NCI-H1694 treated with DMSO at 0.1 percent for 48 hours (cell line): ENCODE data around the gene PRXL2B.
"Not testable (repeated sequence)": the region's sequence is repeated elsewhere in the genome, so short reads cannot be mapped to it uniquely, and the experiment has no call there.

Experiments
- DNase-seq: peaks from one replicate; lab custom pipeline; 2025; lab: John Stamatoyannopoulos, UW

The PRXL2B gene

DNA sequence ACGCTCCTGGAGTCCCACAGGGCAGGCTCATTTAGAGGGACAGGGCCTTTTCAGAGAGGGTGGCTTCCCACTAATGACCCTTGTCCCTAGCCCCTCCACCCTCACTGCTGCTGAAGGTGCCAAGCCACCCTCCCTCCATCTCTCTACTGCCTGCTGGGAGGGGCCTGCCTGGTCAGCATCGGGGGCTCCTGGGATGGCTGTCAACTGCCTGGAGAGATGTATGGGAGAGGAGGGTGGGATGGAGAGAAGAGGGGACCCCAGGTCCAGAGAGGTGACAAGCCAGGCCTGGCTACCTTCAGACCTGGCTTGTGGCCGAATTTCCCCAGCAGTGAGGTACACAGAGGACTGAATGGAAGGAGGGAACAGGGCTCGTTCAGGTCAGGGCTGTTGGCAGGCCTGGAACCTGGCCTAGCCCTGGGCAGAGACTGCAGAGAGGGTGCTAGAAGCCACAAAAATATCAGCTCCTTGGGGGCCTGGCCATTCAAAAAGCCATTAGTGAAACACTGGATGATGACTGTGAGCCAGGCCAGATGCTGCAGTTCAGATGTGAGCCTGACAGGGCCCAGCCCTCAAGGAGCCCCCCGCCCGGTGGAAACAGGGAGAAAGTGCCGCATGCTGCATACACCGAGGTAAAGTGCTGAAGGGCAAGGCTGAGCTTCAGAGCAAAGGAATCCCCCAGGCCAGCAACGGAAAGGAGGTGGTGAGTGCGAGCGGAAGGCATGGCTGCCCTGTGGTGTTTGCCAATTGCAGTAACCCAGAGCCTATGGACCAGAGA is 26.2 kb downstream of the PRXL2B start:
- DNase-seq, result no peak

DNA sequence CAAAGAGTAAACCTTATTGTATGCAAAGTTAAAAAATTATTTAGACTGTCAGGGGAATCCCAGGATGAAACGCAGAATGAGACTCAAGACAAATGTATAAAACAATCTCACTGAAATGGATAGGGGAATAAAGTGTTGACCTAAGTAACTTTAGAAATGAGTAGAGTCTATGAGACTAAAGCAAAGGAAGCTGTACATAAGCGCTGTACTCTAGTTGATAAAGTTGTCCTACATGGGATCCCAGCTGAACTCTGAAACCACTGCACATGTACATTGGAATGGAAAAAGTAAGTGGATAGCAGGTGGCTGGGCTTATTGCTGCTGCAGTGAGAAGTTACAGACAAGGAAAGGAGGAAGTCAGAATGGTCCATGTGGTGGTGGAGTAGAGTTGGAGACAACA is 27.6 kb downstream of the PRXL2B start:
- DNase-seq, result no peak

- DNase-seq, result no peak
These were observed 31.4 kb downstream of the PRXL2B start for GRCh38 chr1:2617971-2618470.

DNA sequence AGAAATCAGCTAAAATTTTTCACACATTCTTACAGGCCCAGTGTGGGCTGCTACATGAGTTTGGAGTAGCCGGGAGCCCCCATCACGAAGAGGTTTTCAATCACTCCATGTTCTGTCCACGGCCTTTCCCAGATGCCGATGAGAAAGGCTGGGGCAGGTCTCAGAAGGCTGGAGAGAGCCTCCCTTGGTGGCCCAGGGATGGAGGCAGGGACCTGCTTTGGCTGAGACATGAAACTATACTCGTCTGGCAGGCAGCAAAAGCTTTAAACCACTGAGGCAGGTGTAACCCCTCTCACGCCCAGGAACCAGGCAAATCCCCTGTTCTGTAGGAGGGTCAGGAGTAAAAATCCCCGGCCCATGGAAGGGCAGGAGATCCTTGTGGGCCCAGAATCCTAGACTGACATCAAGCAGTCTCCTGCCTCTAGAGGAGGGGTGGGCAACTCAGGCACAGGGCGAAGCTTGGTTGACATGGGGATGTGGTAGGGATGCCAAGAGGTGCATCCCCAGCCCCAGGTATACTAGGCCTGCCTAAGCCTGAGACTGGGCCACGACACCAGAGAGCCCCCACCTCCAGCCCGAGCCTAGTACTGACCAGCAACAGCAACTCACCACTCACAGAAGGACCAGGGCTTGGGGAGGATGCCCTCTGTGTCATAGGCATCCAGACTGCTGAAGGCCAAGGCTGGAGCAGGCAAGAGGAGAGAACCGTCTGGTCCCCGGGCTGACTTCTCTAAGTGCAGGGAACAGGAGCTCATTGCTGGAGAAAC is 37.2 kb downstream of the PRXL2B start:
- DNase-seq, result no peak

DNA sequence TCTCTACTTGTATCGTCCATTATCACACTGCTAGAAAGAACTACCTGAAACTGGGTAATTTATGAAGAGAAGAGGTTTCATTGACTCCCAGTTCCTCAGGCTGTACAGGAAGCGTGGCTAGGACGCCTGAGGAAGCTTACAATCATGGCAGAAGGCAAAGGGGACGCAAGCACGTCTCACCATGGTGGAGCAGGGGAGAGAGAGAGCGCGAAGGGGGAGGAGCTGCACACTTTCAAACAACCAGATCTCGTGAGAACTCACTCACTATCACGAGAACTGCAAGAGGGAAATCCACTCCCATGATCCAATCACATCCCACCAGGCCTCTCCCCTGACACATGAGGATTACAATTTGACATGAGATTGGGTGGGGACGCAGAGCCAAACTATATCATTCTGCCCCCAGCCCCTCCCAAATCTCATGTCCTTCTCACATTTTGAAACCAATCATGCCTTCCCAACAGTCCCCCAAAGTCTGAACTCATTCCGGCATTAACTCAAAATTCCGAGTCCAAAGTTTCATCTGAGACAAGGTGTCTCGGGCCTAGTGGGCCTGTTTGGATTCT is 38.2 kb downstream of the PRXL2B start:
- no peak for DNase-seq

DNA sequence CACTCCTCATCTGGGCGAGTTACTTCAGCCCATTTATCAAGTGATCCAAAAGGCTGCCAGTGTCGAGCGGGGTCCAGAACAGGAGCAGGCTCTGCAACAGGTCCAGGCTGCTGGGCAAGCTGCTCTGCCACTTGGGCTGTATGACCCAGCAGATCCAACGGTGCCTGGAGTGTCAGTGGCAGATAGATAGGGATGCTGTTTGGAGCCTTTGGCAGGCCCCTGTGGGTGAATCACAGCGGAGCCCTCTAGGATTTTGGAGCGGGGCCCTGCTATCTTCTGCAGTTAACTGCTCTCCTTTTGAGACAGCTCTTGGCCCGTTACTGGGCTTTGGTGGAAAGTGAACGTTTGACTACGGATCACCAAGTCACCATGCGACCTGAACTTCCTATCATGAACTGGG is 38.7 kb downstream of the PRXL2B start:
- DNase-seq, result no peak

- not testable (repeated sequence) for DNase-seq
These were observed 39.2 kb downstream of the PRXL2B start for GRCh38 chr1:2625748-2626147.

DNA sequence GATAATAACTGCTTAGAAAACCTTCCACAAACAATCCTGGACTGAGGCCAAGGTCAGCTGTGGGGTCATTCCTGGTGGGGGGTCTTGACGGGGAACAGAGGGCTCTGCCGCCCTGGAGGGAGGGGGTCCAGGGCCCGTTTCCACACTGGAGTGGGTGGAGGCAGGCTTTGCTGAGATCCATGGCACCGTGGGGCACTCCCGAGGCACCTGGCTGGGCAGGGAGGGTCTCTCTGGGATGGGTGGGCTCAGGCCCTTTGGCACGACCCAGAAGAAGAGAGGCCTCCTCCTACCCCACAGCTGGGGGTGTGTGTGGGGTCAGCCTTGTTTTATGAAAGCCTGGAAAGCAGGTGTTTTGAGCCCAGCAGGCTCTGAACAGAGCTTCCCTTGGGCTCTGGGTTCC is 41.2 kb downstream of the PRXL2B start:
- no peak for DNase-seq

- DNase-seq, result no peak
These were observed 41.8 kb downstream of the PRXL2B start for GRCh38 chr1:2628191-2628932.

DNA sequence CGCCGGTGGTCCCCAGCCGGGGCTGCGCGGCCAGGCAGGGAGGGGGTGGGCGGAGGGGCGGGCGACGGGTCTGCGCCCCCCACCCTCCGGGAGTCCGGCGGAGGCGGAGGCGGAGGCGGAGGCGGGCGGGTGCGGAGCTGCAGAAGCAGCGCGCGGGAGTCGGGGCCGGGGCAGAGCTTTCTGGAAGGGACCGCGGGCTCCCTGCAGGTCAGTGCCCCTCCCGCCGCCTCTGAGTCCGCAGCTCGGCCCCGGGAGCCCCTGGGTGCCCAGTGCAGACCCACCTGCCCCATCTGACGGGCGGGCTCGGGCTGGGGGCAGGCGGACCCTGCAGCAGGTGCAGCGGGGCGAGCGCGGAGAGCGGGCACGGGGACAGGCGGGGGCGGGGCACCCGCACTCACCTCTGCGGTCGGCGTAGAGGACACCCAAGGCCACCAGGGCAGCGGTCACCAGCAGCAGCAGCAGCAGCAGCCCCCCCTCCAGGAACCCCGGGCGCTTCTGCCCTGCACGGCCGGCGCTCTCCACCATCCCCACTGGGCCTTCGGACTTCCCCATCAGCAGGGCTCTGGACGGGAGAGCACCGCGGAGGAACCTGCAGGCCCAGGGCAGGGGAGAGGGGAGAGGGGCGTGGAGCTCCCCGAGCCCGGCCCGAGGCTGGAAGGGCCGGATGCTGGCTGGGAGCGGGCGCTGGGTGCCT is 42.5 kb downstream of the PRXL2B start:
- DNase-seq, result no peak

DNA sequence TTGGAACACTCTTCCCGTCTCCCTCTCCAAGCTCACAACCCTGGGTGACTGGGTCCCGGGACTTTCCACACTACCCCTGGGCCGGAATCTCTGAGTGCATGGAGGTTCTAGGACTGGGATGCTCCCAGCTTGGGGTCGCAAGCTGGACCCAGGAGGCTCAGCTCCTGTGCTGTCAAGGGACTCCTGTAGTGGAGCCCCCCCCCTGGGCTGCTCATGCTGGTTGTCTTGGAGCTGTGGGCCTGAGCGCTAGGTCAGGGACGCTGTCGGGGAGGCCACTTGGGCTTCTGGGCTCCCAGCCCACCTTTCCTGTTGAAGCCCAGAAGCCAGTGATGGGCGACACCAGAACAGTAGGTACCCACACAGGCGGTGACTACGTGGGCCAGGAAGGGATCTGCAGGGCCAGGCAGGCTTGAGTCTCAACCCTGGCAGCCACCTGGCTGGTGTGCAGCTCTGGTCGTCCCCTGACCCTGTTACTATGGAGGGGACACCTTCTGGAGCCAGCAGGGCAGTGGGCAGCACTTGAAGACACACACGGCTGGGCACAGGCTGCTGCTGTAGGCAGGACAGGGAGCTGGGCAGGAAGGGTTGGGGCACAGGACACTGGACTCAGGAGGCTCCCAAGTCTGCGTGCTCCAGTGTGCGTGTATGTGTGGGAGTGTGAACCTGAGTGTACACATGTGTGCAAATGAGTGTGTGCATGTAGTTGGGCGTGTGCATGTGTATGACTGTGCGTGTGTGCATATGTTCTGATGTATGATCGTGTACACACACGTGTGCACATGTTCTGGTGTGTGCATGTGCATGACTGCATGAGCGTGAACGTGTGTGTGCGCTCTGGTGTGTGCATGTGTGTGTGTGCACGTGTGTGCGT is 43.3 kb downstream of the PRXL2B start:
- DNase-seq, result no peak

DNA sequence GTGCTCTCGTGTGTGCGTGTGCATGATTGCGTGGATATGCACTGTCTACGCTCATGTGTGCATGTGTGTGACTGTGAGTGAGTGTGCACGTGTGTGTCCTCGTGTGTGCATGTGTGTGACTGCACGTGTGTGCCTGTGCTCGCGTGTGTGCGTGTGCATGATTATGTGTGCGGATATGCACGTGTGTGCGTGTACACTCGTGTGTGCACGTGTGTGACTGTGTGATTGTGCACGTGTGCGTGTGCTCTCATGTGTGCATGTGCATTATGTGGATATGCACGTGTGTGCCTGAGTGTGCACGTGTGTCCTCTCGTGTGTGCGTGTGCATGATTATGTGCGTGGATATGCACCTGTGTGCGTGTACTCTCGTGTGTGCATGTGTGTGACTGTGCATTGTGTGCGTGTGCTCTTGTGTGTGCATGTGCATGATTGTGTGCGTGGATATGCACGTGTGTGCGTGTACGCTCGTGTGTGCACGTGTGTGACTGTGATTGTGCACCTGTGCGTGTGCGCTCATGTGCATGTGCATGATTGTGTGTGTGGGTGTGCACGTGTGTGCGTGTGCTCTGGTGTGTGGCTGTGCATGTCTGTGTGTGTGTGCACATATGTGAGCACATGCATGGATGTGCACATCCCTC is 44.0 kb downstream of the PRXL2B start:
- no peak for DNase-seq

DNA sequence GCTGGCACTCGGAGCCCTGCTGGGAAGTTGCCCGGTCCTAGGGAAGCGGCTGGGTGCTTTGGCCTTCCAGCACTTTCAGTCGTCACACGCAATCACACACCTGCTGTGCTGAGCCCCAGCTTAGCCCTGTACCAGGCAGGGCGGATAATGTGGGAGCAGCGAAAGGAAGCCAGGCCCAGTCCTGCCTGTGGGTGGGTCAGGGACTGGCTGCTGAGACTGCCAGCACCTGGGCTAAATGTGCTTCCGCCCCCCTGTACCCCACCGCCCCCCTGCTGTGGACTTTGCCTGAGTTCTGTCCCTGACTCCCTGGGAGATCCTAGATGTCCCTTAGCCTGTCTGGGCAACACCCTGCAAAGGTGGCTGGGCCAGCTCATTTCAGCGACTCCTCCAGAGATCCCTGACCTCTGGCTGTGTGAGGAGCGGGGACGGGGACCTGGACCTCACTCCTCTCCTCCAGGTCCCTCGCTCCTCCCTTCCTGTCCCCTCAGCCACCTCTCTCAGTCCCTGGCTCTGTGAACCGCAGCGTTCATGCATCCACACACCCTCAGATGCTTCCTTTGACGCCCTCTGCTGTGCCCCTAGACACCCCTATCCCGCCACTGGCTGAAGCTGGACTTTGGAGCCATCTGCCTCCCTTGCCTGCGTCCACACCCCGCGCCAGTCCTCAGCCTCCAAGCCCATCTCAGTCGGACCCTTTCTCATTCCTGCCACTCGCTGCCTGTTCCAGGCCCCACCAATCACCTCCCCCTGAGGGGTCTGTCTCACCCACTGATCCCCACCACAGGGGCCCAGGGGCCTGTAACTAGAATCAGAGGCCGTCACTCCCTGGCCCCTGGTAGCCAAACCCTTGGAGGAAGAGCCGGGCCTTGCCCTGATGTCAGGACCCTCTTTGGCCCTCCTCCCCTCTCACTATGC is 44.8 kb downstream of the PRXL2B start:
- no peak for DNase-seq

DNA sequence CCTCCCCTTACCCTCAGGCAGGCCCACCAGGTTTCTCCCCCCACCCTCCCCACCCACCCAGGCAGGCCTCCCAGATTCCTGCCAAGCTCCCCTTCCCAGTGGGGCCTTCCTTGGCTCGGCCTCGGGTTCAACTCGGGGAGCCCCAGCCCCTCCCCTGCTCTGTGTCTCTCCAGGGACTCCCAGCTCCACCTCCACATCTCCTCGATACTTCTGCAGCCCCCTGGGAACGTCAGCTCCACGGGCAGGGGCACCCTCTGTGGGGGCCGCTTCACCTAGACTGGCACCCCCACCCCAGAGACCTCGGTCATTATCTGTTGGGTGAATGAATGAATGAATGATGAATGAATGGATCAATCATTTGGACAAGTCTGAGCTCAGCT is 45.5 kb downstream of the PRXL2B start:
- no peak for DNase-seq

DNA sequence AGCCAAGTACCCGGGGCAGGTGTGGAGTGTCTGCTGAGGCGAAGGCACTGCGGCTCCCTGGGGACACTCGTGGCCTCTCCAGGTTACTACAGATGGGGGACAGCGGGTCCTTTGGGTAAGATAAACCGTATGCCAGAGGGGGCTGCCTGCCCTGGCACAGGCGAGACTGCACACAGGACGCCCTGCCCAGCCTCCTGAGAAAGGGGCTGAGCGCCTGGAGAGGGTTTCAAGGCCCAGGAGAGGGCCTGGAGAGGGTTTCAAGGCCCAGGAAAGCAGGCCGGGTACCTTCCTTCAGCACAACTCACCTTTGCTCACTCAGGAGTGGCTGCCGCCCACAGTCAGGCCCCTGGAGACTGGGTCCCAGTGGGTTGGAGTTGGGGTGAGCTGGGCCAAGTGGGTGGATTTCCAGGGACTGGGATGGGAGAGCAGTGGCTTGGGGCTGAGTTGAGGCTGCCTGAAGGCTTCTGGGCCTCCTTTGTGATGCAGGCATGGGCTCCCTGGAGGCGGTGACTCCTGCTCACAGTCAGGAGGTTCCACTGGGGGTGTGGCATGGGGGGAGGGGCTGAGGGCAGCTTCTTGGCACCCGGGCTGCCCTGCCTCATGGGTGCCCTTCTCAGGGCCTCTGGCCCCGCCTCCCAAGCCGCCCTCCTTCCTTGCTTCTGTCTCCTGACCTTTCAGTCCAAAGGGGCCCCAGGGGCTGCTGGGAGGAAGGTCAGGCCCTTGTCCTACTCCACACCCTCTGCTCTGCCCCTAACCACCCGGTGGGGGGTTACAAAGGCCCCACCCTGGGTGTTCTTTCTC is 46.2 kb downstream of the PRXL2B start, which contains the start of gene MMEL1:
TSS of gene MMEL1 (minus strand) at position 456 of the 801 bp plus-strand sequence. CDS start 3,532 bp downstream, outside the sequence.
- DNase-seq, result no peak

GRCh38 chr1:2633366-2633935 is 46.9 kb downstream of the PRXL2B start:
- no peak for DNase-seq

DNA sequence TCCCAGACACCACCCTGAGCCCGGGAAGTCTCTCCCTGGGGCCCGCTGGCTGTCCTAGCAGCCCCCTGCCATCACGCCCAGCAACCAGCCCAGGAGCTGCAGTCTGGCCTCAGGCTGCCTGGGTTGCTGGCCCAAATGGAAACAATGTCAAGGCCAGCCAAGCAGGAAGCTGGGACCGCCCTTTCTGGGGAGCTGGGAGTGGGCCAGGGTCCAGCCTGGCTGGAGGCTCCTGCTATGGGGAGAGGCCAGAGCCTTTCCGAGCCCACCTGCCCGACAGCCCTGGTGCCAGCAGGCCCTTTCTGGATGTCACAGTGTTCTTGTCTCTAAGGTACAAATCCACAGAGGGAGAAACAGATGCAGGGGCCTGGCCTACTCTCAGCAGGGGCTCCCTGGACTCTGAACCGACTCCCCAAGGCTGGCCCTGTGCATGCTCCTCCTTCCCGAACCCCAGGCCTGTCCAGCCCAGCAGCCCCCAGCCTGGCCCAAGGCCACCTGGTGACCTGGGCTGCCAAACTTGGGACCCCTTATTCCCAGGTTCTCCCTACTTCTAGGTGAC is 47.4 kb downstream of the PRXL2B start:
- DNase-seq, result no peak
